Lower leg skin (tissue), 3 donors: Measurements from ENCODE around the gene TACSTD2.

Experiments
- CTCF ChIP-seq, 3 donors: fragments of 450-650 bp; IDR thresholded peaks; one replicate each; pipeline ENCODE4 v1.5.1; 2016; ENCODE audit warnings: antibody characterized with exemption in 3 of 3, mild to moderate bottlenecking in 3 of 3, moderate library complexity in 2 of 3
- POLR2A ChIP-seq, 2 donors: fragments of 450-650 bp; IDR thresholded peaks; one replicate each; pipeline ENCODE4 v1.6.1; 2016 to 2017; ENCODE audit warnings: antibody characterized with exemption in 2 of 2, mild to moderate bottlenecking in 1 of 2, moderate library complexity in 1 of 2

DNA sequence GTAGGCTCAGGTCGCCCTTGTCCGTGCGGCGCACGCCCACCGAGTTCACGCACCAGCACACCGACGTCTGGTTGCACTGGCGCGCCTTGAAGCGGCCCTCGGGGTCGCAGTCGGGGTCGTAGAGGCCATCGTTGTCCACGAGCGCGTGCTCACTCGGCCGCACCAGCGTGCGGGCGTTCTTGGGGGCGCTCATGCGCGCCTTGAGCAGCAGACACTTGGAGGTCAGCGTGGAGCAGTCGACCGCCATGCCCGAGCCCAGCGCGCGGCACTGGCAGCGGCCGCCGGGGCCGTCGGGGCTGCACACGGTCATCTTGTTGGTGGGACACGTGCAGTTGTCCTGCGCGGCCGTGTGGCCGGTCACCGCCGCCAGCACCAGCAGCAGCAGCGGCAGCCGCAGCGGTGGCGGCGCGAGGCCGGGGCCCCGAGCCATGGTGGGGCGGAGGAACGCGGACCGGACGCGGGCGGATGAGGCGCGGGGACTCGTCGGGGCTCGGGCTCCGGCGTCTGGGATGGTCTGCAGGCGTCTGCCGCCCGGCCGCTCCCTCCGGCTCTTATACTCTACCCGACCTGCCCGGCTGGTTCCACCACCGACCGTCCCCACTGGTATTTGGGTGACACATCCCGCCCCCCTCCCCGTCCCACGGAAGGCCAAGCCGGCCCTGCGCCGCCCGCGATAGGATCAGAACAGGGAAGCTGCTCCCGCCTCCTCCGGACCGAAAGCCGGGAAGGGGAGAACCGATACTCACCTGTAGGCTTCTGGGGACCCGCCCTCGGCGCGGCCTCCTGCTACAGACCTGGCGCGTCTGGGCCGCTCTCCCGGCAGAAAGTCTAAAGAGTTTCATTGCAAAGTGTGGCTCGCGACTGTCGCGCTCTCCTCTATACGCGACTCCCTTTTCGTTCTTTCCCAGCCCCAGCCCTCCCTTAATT is at the start of gene TACSTD2:
- no peak for TF ChIP-seq POLR2A (IDR thresholded peaks at IDR 0.05)
- TF ChIP-seq CTCF (IDR thresholded peaks at IDR 0.05), result no peak
